Muscle layer of colon (tissue), 2 donors: Measurements from ENCODE around the gene PXDC1.

Experiments used
- H3K27ac ChIP-seq: one replicate; pipeline ENCODE4 v1.7.0; 2013; ENCODE audit warnings: low read depth, mild to moderate bottlenecking, low read length, moderate library complexity
- H3K27me3 ChIP-seq, 2 donors: one replicate each; pipeline ENCODE4 v1.7.0; 2013; ENCODE audit warnings: low read length in 2 of 2, mild to moderate bottlenecking in 2 of 2; ENCODE audit not compliant: insufficient read depth in 2 of 2, control insufficient read depth in 1 of 2
- H3K36me3 ChIP-seq: one replicate; pipeline ENCODE4 v1.7.0; 2013; ENCODE audit warnings: mild to moderate bottlenecking, low read length; ENCODE audit not compliant: insufficient read depth
- H3K4me1 ChIP-seq: one replicate; pipeline ENCODE4 v1.7.0; 2013; ENCODE audit warnings: mild to moderate bottlenecking, low read length; ENCODE audit not compliant: insufficient read depth
- H3K4me3 ChIP-seq, 2 donors: one replicate each; pipeline ENCODE4 v1.7.0; 2013; ENCODE audit warnings: low read length in 2 of 2, low read depth in 1 of 2, mild to moderate bottlenecking in 1 of 2, moderate library complexity in 1 of 2
- H3K9ac ChIP-seq: one replicate; pipeline ENCODE4 v1.7.0; 2013; ENCODE audit warnings: low read length
- H3K9me3 ChIP-seq: one replicate; pipeline ENCODE4 v1.7.0; 2013; ENCODE audit warnings: mild to moderate bottlenecking, low read length
- donor health status: abdominal sarcoma.
- donor health status: Adenocarcinoma of cecum.

Gene PXDC1

DNA sequence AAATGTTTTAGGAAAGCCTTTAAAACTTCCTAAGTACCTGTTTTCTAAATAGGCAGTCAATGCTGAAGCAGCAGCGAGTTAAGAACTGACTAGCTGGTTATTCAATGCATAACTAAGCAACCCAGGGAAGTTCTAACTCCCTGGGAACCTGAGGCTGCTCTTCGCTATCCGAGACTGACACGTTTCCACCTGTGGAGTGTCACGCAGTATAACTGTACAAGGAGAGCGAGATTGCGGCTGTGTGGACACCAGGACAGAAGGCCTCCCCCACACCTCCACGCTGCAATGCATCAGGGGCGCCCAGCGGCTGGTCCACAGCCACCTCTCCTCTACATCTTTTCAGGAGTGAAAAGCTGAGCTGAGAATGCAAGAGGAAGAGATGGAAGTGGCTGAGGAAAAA lies 8.0 kb downstream of the PXDC1 start:
- H3K27me3 ChIP-seq = no peaks in the 10 kb centered on the region
- peaks cover 7% of the 10 kb centered on the region for H3K36me3 ChIP-seq
- H3K9ac ChIP-seq = peak overlapping the region; percentile 41
- peak overlapping the region in 1 of 2 donors; percentile 46 for H3K4me3 ChIP-seq
- H3K9me3 ChIP-seq = no peaks in the 10 kb centered on the region
- peaks cover 91% of the 10 kb centered on the region for H3K4me1 ChIP-seq
- peak overlapping the region; percentile 70 for H3K27ac ChIP-seq

DNA sequence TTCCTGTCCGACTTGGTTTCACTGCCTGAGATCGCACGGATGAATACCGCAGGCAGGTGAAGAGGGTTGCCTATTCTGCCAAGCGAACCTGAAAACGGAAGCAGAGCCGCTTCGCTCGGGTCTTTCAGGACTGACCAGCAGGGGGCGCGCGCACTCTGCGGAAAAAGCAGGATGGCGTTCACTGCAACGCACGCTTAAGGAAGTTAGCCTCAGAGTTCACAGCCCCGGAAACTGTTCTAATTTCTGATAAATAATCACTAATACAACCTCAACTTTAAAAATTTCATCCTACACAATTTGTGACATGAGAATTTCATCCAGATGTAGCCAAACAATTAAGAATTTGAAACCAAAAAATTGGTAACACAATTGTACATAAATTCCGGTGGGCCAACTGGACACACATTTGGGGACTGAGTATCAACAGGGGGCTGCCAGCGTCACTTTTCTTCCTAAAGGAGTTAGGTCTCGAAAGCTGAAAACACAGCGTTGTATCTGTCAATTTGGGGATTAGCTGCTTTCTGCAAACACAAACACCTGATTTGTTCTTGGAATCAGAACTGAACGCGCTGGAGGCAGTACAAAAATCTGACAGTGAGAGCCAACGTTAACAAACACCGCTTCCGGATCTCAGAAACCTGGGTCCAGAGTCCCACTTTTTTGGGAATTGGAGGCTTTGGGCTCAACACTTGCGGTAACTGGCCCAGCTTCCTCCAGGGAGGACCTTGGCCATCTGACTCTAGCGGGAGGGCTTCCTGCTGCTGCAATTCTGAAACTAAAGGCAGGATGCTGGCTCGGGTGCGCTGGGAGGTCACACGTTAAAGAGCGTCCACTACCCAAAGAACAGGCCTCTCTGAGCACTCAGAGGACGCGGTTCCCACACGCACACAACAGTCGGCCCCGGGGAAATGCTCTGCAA lies 8.8 kb downstream of the PXDC1 start:
- no peaks in the 10 kb centered on the region for H3K9me3 ChIP-seq
- H3K27ac ChIP-seq = peak overlapping the region; percentile 70
- H3K4me1 ChIP-seq = peaks cover 83% of the 10 kb centered on the region
- H3K9ac ChIP-seq = peak overlapping the region; percentile 22
- peak overlapping the region in 1 of 2 donors; percentile 46 for H3K4me3 ChIP-seq
- peaks cover 14% of the 10 kb centered on the region for H3K36me3 ChIP-seq
- H3K27me3 ChIP-seq = no peaks in the 10 kb centered on the region

DNA sequence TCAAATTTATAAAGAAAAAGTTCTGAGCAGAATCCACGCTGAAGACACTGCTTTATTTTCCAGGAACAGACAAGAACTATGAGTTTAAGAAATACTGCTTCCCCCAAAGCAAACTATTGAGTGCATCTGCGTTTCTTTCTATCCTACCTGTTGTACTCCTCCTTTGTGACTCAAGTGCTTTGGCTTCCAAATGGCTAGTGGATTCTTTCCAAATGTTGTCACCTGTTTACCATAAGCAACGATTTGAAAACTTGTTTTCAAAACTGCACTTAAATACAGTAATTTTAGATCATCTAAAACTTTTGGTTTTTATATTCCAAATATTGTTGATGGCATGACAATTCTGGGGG lies 9.5 kb downstream of the PXDC1 start:
- Histone ChIP-seq H3K9me3 (no peaks in the 10 kb centered on the region), H3K4me1 (peaks cover 77% of the 10 kb centered on the region), H3K27ac (no peak overlapping the region), H3K4me3 (peak overlapping the region in 1 of 2 donors; percentile 46), H3K27me3 (no peaks in the 10 kb centered on the region), H3K9ac (no peak overlapping the region), H3K36me3 (peaks cover 21% of the 10 kb centered on the region)

DNA sequence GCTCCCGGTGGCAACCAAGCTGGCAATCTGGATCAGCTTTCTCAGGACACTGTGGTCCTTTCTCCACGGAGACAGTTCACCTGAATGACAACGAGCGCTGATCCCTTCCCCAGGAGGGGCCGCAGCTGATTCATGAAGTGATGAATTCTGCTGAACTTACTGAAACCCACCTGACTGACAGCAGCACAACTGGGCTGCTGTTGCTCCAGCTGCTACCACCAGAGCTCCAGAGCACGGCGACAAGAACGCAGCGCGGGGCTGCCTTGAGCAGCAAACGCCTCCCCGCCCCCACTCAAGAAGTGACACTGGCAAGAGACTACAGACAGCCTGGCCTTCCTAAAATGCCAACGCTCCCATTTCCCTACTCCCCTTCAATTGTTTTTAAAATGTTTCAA lies 10.0 kb downstream of the PXDC1 start:
- H3K4me1 ChIP-seq = peaks cover 72% of the 10 kb centered on the region

DNA sequence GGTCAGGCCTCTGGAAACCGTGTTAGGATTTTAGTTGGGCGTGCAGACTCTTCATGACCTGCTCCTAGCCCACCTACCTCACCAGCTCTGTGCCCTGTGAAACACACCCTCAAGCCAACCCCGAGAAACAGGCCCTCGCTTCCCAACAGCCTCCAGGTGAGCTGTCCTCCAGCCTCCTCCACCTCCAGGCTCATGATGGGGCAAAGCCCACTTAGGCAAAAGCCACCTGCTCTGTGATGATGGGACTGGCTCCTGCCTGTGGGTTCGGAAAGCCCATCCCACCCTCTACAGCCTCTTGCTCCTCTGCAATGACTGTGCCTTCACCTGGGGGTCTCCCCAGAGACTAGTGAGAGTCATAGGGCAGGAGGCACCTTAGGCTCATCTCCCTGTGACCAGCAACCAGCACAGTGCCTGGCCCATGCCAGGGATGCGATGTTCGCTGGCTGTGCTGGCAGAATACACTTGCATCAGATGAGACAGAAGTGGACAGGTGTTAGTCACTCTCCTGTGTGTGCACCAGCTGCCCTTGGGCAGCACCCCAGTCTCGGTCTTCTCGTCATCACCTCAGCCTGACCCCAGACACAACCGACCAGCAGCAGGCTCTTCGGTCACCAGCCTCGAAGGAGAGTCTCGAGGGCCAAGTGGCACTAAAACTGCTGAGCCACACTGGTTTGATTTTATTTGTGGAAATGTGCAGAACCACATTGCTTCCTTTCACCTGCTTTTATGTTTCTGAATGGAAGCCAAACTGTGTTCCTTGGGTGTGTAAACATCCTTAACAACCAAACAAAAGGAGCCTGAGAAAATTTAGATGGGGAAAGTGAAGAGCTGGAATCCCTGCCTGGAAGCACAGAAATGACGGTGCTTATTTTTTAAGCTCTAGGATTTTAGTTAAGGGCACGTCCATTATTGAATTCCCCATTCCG lies 10.7 kb downstream of the PXDC1 start:
- Histone ChIP-seq H3K27me3 (no peaks in the 10 kb centered on the region), H3K4me1 (peaks cover 66% of the 10 kb centered on the region)

More for the DNA sequence above, 10.0 kb downstream of the PXDC1 start:
- Histone ChIP-seq H3K9me3 (no peaks in the 10 kb centered on the region), H3K9ac (no peak overlapping the region), H3K4me3 (no peak overlapping the region), H3K27ac (no peak overlapping the region), H3K27me3 (no peaks in the 10 kb centered on the region), H3K36me3 (peaks cover 26% of the 10 kb centered on the region)

DNA sequence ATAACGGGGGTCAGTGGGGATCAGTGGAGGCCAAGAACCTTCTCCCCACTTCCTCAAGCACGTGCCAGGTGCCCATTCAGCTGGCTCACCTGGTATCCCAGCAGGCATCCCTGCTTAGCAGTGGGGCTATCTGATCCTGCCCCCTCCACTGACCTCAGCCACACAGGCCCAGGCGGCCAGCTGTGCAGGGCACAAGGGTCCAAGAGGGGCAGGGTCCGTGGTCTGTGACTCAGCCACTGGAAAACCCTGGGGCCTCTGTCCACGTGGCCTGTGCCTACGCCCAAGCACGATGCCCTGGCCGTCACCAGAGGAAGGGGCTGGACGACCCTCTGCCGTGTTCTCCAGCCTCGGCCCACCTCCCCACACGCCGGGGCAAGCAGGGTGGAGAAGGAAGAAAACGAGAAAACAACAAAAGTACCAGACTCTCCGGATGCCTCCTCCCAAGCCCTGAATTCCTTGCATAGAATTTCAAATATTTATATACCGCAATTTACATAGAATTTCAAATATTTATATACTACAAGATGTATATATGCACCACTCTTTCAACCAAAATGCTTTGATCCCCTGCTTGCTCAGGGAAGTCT lies 12.1 kb downstream of the PXDC1 start:
- Histone ChIP-seq H3K27ac (no peak overlapping the region), H3K4me1 (peaks cover 53% of the 10 kb centered on the region), H3K36me3 (peaks cover 40% of the 10 kb centered on the region), H3K27me3 (no peaks in the 10 kb centered on the region), H3K4me3 (no peak overlapping the region), H3K9ac (no peak overlapping the region), H3K9me3 (no peaks in the 10 kb centered on the region)

More for the DNA sequence above, 10.7 kb downstream of the PXDC1 start:
- Histone ChIP-seq H3K9me3 (no peaks in the 10 kb centered on the region), H3K4me3 (no peak overlapping the region), H3K27ac (no peak overlapping the region), H3K36me3 (peaks cover 32% of the 10 kb centered on the region), H3K9ac (no peak overlapping the region)

DNA sequence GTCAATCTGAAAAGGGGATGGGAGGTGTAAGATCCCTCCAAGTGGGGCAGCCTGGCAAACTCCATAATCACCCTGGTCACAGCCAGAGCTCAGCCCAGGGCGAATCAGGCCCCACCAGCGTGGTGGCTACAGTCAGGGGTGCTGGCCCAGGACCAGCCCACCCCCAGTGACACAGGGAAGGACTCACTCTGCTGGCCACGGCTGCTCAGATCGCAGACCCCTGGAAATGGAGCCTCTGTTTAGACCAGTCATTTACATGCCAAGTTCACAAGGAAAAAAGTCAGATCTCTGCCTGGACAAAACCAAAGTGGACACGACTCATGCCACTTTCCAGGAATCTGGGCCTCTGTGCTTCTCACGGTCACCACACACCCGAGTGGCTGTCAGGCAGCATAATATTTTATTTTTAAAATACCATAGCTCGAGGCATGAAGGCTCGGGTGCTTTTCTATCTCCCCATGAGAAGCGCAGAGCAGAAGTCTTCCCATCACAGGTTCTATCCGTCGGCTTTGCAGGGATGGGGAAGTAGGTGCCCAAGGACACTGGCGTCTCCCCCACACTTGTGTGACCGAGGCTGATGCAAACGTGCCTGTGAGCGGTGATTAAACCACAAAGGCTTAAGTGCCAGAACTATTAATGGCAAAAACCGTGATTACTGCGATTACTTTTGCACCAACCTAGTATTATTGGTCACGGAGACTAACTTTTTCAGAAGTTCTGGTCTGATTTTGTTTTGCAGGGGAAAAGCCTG lies 13.0 kb downstream of the PXDC1 start:
- Histone ChIP-seq H3K9ac (no peak overlapping the region), H3K4me1 (peaks cover 44% of the 10 kb centered on the region), H3K36me3 (peaks cover 40% of the 10 kb centered on the region), H3K27me3 (no peaks in the 10 kb centered on the region), H3K4me3 (no peak overlapping the region), H3K27ac (no peak overlapping the region), H3K9me3 (no peaks in the 10 kb centered on the region)

DNA sequence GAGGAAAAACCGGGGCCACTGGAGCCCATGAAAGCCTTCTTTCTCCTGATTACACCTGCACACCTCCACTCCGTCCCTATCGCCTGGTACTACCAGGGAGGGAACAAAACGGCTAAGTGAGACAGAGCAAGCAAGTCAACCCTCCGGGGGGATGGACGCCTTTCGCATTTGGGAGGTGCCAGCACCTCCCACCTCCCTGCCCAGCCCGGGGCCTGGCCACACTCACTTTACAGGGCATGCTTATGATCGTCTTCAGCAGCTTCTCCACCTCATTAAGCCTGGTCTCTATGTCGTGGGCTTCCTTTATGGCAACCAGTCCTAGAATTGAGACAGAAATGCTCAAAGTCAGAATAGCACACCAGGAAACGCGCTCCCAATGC lies 13.7 kb downstream of the PXDC1 start:
- Histone ChIP-seq H3K27me3 (no peaks in the 10 kb centered on the region), H3K4me1 (peaks cover 38% of the 10 kb centered on the region), H3K4me3 (no peak overlapping the region), H3K9ac (no peak overlapping the region), H3K27ac (no peak overlapping the region), H3K9me3 (no peaks in the 10 kb centered on the region), H3K36me3 (peaks cover 46% of the 10 kb centered on the region)

DNA sequence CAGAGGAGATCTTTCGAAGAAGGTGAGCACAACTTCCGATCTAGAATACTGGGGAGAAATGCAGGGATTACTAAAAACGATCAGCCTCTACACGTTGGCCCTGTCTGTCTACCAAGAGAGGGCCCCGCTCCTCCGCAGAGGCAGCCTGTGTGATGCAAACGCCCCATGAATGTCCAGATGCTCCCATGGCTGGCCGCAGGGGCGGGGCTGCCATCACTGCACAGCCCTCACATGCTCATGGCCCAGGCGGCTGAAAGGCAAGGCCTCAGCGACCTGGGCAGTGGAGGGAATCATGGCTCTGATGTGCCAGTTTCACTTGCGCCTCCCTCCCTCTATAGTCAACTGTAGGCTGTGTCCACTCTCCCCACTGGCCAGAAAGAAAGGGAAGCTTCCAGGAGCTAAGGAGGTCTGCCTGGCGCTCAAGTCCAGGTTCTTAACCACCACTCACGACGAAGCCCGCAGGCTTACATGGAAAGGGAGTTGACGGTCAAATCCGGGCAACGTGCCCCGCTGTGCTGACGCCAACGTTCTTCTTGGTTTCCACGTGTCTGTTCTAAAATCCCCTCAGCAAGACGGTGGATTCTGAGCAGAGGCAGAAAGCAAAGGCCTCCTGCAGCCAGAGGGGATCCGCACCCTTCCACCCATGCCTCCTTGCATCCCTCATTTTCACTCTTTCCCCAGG lies 14.2 kb downstream of the PXDC1 start:
- Histone ChIP-seq H3K27me3 (no peaks in the 10 kb centered on the region), H3K9me3 (no peaks in the 10 kb centered on the region), H3K4me1 (peaks cover 34% of the 10 kb centered on the region), H3K27ac (no peak overlapping the region), H3K4me3 (no peak overlapping the region), H3K36me3 (peaks cover 48% of the 10 kb centered on the region), H3K9ac (no peak overlapping the region)

DNA sequence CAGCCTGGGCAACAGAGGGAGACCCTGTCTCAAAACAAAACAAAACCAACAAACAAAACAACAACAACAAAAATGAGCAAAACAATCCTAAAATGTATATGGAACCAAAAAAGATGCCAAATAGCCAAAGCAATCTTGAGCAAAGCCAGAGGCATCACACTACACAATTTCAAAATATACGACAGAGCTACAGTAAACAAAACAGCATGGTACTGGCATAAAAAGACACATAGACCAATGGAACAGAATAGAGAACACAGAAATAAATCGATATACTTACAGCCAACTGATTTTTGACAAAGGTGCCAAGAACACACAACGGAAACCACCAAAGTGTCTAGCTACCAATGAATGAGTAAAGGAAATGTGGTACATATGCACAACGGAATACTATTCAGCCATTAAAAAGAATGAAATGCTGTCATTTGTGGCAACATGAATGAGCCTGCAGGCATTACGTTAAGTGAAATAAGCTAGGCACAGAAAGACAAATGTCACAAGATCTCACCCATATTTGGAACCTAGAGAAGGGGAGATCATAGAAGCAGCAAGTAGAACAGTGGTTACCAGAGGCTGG lies 16.4 kb downstream of the PXDC1 start:
- peaks cover 13% of the 10 kb centered on the region for H3K4me1 ChIP-seq
- no peaks in the 10 kb centered on the region for H3K9me3 ChIP-seq
- H3K27ac ChIP-seq = no peak overlapping the region
- H3K36me3 ChIP-seq = peaks cover 51% of the 10 kb centered on the region
- no peaks in the 10 kb centered on the region for H3K27me3 ChIP-seq
- H3K4me3 ChIP-seq = no peak overlapping the region
- no peak overlapping the region for H3K9ac ChIP-seq
